SHP77 (cell line): Measurements from ENCODE around the gene ARPP21.

ENCODE experiments used
- DNase-seq, 2 experiments: peaks; one replicate each; lab custom pipeline; 2025; lab: John Stamatoyannopoulos, UW

ARPP21 gene

DNA sequence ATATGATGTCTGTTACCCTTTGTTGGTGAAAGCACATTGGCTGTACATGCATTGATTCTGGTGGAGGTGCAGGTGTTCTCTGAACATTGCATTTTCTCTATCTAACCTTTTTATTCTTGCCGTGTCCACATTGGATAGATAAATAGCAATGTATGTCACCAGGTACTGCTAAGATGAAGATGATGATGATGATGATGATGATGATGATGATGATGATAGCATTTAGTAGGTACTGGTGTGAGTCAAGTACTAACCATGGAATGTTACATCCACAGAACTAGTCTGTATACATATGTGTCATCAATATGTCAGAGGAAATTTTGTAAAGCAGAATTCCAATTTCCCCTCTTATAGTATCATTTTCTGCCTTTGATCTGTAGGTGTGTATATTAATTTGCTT lies 36.3 kb downstream of the ARPP21 start:
- no peak for DNase-seq

DNA sequence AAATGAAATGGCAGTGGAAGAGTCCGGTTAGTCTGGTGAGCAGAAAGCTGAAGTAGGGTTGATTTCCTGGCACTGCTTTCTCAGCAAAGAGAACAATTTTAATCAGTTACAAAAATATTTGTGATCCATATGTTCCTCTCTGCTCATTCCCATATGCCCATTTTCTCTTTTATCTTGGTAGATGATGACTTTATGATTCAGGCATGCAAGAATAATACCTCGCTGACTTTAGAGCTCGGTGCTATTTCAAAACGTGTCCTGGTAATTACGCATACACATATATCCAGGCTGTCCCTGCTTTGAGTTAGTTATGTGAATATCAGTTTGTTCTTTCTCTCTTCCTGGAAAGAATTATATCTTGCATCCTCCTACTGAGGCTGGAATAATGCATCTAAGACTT lies 38.5 kb downstream of the ARPP21 start:
- no peak for DNase-seq

DNA sequence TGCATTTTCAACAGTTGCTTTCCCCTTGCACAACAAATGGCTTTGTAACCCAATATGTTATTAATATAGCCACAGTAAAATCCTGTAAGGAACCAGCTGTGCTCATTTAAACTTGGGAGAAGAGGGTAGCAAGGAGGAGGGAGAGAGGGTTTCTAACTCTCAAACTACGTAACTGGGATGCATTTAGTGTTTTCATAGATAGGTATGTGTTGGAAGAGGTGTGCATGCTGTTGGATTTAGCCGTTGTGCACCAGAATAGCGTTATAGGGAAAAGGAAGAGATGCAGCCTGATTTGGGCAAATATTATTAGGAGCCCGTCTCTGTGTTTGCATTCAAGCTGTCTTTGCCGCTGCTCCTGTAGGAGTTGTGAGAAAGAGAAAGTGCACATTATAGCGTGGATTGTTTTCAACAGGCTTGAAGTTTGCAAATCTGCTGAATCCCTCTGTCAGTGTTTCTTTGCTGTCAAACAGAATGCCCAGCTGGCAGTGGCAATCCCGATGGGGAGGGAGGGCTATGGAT lies 39.4 kb downstream of the ARPP21 start:
- no peak for DNase-seq

DNA sequence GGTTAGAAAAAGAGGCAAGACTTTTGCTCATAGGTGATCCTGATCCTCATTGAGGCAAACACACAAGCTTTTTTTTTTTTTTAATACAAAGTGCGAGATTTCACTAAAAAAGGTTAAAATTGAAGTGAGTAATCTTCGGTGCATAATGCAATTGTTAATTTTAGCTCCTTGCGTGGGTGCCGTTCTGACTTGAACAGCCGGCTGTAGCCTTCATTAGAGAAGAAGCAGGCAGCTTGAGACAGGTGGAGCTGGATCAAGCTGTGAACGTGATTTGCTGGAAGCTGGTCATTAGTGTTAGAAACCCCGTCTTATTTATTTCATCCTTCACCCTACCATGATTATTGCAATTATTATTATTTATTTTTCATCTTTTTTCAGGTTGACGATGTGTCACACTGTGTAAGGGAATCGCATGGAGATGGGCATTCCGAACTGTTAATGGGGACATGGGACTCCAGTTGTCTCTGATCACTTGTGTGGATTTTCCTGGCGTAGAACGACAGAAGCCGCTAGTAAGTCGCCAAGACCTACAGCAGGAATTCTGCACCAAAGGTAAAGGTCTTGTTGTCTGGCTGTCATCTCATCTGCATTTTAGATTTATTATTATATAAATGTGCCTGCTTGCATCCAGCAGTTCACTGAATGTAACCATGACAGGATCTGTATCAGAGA lies 40.2 kb downstream of the ARPP21 start:
- DNase-seq = no peak

DNA sequence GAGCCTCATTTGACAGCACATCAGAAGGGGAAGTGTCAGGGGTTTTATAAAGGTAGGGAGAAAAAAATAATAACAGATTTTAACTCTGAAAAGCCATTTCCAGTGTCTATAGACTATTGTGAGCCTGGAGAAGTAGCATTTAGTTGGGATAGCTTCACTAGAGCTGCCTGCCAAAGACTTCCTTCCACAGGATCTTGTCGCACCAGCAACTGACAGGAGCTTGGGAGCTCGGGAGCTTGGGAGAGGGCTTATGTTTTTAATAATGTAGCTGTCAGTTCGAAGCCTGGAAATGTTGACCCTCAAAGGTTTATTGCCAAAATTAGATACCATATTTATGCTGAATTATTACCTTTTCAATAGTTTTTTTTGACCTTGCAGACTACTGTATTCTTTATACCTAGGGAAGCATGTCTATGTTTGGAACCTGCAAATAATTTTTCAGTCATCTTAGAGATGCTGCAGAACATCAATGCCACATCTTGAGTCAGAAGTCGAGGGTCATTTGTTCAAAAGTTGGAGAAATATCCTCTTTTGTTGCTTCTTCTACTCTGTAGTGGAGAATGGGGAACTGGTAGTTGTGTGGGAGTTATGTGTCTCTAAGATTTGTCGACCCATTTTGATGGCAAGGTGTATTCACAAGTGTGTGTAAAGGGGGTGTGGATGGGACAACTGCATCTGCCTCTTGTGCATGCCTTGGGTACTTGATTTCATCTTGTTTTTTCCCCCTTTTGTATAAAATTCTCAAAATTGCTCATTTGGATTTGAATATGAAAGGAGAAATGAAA lies 41.7 kb downstream of the ARPP21 start:
- no peak for DNase-seq

DNA sequence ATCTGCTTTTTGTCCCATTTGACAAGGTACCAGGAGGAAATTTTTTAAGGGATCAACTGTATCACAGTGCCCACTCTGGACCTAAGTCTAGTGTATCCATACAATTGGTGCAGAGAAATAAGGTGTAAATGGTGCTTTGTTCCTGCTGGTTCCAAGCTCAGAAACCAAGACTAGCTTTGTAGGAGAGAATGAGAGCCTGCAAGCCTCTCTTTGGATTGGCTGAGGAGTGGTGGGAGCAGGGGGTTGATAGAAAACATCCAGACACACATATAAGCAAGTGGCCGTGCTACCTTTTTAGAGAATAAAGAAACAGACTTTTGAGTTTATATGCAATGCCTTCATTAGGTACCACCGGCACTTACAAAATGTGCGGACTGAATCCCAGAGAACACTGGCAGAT lies 45.8 kb downstream of the ARPP21 start:
- DNase-seq = no peak

DNA sequence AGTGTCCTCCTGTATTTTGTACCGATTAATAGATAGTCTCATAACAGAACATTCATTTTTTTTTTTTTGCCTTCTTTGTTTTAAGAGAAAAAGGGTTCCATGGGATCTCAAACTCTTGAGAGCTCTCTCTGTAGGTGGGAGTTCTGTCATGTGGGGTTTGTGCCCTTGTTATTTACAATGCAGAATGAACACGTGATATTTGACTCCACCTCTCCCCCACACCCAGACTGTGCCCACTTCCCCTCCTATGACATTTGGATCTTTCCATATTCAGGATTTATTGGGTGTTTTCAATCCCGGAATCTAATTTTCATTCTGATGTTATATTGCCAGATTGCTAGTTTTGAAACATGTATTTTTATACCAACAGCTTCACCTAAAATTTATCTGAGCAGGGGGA lies 49.5 kb downstream of the ARPP21 start:
- no peak for DNase-seq

DNA sequence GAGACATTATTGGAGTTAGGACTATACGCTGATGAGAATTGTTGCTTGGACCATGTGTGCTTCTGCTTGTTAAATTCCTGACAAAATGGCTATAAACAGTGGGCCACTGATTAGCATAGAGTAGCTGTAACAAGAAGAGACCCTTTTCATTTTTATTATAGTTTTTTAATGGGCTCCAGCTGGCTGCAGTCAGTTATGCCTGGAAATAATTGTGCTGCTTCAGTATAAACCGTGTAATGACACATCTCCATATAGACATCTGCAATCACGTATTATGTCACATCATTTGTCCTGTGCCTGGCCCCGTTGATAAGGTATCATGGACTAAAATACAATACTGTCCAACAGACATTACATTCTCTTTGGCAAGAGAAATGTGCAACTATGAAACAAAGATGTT lies 50.9 kb downstream of the ARPP21 start:
- DNase-seq = no peak

DNA sequence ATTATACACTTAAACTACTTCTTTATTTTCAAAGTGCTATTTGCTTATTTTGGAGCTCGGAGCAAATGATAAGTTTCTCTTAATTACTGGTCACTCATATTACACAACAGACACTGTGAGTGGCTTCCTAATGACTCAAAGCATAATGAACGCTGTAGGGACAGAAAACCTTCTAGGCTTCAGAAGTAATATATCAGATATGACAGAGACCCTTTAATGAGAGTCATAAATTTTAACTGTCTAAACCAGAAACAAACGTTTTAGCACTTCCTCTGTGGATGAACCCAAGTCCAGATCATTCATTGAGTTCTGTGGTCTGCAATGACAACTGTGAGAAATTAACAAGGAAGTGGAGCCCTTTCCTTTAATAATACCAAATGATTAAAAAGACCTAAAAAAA lies 66.6 kb downstream of the ARPP21 start:
- no peak for DNase-seq

DNA sequence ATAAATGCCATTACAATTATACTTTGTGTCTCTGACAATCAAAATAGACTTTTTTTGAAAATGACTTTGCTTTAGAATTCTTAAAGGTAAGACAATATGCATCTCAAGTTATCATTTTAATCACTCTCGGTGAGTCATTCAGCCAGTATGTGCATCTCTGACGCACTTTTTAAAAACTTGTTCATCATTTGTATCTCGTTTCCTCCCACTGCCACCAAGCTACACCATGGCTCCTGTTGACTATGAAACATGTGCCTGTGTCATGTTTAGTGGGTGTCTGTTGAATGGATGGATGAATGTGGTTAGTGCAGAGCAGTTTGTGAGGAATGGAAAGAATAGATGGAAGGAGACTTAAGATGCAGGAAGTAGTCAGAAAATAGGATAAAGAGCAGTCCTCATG lies 68.6 kb downstream of the ARPP21 start:
- DNase-seq = no peak

DNA sequence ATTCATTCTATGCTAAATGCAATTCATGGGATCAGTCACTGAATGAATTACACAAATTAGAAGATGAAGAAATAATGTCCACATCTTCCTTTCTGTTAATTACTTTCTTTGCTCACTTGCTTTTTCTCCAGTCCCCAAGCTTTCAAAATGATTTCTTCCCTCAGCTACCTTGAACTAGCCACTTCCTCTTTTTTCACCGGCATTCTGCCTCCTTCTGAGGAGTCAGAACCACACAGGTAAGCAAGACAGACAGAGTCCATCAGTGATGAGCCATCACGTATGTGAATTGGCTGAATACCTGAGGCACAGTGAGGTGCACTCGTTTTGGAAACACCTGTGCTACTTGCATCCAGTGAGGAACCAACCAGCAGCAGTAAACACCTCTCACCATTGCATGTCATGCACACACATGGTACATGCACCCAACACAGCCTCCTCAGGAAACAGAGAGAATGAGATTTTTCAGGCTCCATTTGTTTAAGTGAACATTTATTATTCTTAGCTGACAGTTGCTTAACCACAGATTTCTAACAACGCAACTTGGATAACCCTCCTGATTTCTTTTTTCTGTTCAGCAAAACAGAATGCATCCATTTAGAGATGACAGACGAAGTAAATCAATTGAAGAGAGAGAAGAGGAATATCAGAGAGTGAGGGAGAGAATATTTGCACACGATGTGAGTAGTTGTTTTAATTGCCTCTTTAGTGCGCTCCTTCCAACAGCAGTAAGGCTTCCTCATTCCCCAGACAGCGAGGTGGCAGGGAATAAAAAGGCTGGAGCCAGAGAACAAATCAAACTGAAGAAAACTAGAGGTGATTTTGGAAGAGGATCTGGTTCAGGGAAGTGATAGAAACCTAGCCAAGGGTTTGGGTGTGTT lies 69.3 kb downstream of the ARPP21 start:
- DNase-seq = no peak

DNA sequence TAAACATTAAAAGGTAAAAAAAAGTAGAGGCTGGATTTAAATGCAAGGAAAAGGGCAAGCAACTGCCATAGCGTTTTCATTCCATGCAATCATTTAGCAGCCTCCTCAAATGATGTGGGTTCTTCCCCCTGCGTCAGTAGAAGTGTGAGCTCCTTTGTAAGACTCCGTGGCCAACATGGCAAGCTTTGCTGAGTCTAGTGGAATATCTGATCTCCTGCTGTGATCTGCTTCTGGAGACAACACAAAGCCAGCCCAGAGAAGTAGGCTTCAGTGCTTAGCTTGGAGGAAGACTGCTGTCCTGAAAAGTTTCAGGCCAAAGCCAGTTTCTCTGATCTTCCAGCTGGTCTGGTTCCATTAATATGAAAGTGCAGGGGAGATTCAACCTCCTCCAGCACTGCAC lies 70.4 kb downstream of the ARPP21 start:
- no peak for DNase-seq

DNA sequence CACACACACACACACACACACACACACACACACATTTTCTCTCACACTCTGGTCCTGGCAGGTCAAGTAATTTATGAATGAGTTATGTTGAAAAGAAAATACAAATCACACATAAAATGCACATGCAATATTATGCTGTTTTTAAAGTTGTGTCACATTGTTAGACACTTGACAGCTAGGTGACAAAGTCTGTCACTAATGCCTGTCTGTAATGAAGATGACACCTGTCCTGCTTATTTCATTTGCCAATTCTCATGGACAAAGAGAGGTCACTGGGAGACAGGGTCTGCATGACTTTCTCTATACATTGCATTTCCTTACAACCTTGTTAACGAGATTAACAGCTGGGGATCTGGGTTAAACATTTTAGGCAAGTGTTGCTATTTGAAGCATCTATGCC lies 71.2 kb downstream of the ARPP21 start:
- no peak for DNase-seq

DNA sequence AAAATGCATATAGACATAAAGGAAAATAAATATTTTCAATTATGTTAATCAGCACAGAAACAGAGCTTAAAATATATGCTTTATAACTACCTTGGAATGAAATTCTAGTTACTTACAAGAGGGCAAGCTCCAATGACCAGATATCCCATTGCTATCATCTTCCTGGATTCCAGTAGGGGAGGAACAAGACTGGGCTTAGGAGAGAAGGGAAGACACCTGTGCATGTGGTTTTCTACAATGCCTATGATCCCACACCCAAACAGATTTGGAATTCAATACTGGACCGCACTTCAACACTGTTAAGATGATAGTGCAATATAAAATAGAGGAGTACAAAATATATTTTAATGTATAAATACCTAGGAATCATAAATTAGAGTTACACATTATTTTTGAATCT lies 79.6 kb downstream of the ARPP21 start:
- no peak for DNase-seq

DNA sequence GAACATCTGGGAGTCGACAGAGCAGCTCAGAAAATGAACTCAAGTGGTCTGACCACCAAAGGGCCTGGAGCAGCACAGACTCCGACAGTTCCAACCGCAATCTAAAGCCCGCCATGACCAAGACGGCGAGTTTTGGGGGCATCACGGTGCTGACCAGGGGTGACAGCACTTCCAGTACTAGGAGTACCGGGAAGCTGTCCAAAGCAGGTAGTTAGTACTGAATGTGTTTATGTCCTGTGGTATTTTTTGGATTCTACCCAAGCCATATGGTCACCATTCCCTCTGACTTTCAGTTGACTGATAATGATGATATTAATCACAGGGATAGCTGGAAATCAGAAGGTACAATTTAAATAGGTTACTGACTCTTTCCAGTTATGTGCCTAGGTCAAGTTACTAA lies 82.3 kb downstream of the ARPP21 start:
- no peak for DNase-seq

DNA sequence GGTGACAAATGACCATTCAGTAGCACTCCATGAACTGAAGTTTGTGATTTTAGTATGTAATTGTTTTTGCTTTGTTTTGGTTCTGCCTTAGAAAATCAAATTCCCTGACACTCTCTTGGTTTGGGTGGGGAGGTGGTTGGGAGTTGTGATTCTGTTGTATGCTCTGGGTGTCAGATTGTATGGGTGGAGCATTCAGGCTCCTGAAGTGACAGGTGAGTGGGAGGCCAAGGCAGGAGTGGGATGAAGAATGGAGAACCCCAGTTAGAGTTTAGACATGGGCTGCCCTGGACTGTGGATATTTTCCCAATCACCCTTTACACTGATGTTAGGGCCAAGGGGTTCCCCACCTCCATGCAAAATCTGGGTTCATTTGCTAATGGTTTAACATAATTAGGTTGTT lies 83.6 kb downstream of the ARPP21 start:
- DNase-seq = no peak

DNA sequence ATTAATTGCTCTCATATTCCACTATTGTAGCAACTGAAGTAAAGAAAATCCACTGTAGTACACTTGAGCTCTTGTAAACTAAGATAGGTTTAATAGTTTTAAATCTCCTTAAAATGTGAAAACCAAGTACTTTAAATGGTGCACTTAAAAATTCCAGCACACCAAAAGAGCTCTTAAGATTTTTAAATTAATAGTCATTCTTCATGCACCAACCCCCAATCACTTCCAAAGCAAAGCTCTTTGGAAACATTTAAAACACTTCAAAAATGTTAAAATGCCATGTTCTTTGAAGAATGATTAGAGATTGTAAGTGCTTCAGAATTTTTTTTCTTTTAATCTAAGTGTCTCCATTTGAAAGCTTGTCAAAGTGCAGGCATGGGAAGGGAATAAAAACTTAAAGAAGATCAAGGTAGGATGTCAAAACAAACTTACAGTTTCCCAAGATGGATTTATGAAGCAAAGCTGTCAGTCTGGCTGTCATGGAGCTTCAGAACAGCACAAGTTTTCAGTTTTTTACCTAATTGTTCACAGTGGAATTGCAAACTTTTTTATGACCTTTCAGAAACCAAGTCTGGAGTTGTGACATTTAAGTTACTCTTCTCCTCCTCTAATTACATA lies 84.3 kb downstream of the ARPP21 start:
- no peak for DNase-seq

DNA sequence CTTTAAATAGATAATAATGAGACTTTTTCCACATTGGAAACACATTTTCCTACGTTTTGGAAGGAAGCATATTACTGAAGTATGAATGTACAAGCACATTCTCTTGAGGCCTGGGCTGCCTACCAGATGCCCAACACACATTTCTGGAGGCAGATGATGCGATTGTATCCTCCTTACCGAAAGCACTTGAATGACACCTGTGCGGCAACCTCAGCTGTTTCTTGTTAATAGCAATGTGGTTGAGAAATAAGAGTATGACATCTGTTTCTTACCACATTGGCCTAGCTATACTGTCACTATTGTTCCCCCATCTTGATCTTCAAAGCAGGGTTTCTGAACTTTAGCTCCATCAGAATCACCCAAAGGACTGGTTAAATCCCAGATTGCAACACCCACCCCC lies 84.8 kb downstream of the ARPP21 start:
- peak in 1 of 2 experiments; percentile 1 for DNase-seq

DNA sequence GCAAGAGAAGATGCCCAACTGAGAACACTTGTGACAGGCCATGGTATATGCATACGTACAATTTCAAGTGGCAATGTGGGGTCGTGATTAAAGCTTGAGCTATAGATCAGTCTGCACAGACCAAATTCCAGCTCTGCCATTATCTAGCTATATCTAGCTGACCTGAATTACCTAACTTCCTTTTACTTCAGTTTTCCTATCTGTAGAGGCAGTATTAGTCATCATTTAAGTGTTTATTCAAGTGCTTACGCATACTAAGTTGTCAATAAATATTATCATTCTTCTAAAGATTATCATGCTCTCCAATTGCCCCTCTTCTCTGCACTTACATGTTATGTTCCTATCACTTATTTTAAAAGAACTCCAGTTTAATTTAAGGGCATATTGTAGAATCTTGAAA lies 87.9 kb downstream of the ARPP21 start:
- DNase-seq = no peak

DNA sequence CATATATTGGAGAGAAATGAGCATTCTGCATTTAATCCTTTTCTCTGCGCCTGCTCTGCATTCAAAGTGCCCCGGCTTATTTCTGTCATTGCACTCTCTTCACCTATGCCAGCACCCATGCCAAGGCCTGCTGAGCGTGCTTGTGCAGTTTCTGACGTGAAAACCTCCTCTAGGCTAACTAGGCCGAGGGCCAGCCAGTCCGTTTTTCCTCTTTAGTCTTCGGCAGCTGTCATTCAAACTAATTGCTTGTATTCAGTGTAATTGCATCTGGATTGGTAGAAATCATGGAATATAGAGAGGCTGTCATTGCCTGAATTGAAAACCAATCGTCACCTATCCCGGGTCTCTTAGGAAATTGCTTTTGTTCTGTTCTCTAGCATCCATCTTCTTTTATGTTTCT lies 94.0 kb downstream of the ARPP21 start:
- no peak for DNase-seq

DNA sequence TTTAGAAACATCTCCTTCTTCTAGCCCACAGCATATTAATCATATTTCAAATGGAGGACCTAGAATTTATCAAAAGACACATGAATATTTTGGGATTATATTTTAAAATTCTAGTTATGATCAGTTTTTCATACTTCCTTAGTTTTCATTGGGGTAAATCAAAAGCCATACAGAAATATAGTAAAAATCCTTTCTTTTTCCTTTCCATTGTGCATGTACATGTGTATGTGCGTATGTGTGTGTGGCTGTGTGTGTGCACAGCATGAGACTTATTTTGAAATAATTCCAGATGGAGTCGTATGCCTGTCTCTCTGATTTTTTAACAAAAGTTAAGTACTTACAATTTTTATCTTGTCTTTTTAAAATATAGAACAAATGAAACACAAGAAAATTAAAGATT lies 94.5 kb downstream of the ARPP21 start:
- DNase-seq = no peak

DNA sequence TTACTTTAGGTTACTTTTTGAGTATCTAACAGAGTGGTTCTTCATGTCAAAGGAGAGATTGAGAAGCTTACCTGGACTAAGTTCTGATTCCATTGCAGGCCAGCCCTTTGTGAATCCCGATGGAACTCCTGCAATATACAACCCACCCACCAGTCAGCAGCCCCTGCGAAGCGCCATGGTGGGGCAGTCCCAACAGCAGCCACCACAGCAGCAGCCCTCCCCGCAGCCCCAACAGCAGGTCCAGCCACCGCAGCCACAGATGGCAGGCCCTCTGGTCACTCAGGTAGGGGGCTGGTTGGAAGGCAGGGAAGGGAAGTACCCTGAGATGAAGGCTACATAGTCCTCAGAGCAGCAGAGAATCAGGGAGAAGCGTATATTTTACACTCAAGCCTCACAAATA lies 97.8 kb downstream of the ARPP21 start:
- no peak for DNase-seq
